Activated naive CD4-positive, alpha-beta T cell treated with anti-CD3 and anti-CD28 coated beads for 36 hours (primary cell): ENCODE data around the gene IL7R. TPM values are rescaled to one million over a fixed set of nuclear protein-coding genes. Genes with fewer than 3 reads are reported as not detected.

Experiments
- CTCF ChIA-PET: fragments of 350-600 bp; sonication (Branson Sonifier 250); formaldehyde crosslinking; loops from one replicate; lab custom pipeline; 2021; ENCODE audit warnings: antibody characterized with exemption; lab: Charles Lee
- DNase-seq: peaks from one replicate; pipeline ENCODE4 v3.0.0-alpha.2; 2020
- H3K27ac Mint-ChIP-seq: one replicate; pipeline ENCODE4 v1.8.0; 2021; ENCODE audit warnings: mild to moderate bottlenecking, mixed read lengths
- H3K27me3 Mint-ChIP-seq: one replicate; pipeline ENCODE4 v1.8.0; 2021; ENCODE audit warnings: low read depth, mixed read lengths
- H3K36me3 Mint-ChIP-seq: one replicate; pipeline ENCODE4 v1.8.0; 2021; ENCODE audit warnings: low read depth, mixed read lengths
- H3K4me1 Mint-ChIP-seq: one replicate; pipeline ENCODE4 v1.8.0; 2021; ENCODE audit warnings: low read depth, mixed read lengths
- H3K4me3 Mint-ChIP-seq: one replicate; pipeline ENCODE4 v1.8.0; 2021; ENCODE audit warnings: mild to moderate bottlenecking, moderate library complexity, mixed read lengths
- H3K9me3 Mint-ChIP-seq: one replicate; pipeline ENCODE4 v1.8.0; 2021; ENCODE audit warnings: mixed read lengths
- intact Hi-C: fragments of 100-400 bp; cut with micrococcal nuclease; formaldehyde crosslinking; loops from one replicate; pipeline ENCODE4 v1.15.1; 2023
- total RNA-seq, 2 experiments: library from RNA; stranded (reverse); gene quantifications; one replicate each; pipeline ENCODE4 v1.2.3, GENCODE V29; 2021

IL7R gene
- total RNA-seq, result 100 to 1,000 TPM; 144 to 147 TPM

GRCh38 chr5:35856765-35857351 is at the start of gene IL7R:
IL7R (plus strand) TSS chr5:35856891; CDS start chr5:35856978, 87 bp downstream.
- Mint-ChIP-seq H3K27ac (peak within 1 kb of the TSS; percentile 100), H3K9me3 (no peaks in the 10 kb centered on the region), H3K4me3 (peak within 1 kb of the TSS; percentile 91), H3K27me3 (no peaks in the 10 kb centered on the region), H3K4me1 (peaks cover 55% of the 10 kb centered on the region), H3K36me3 (peaks cover 85% of the 10 kb centered on the region)
- CTCF ChIA-PET, result interaction anchor here (1.2 to 14.8 kb wide), 8 partner anchors 20 to 76 kb away, joined by 3 to 163 read pairs (median 12); no protein-coding TSS in a partner anchor
- peak; percentile 50 for DNase-seq
- intact Hi-C loops, result loop anchor here (1.0 to 10.0 kb wide), 15 partner anchors 21 to 1018 kb away; partner anchors contain the start of genes DNAJC21, NADK2 and NIPBL

- no peak overlapping the region for H3K4me3 Mint-ChIP-seq
- peaks cover 4% of the 10 kb centered on the region for H3K36me3 Mint-ChIP-seq
- intact Hi-C loops, result loop anchor here (5.0 kb wide), 1 partner anchor 432 kb away; the partner anchor contains the start of gene NADK2
- DNase-seq, result no peak
- CTCF ChIA-PET, result interaction anchor here (0.6 to 6.0 kb wide), 4 partner anchors 12 to 30 kb away, joined by 3 to 58 read pairs (median 6); no protein-coding TSS in a partner anchor
- H3K27me3 Mint-ChIP-seq, result no peaks in the 10 kb centered on the region
- peaks cover 67% of the 10 kb centered on the region for H3K4me1 Mint-ChIP-seq
- H3K9me3 Mint-ChIP-seq, result no peaks in the 10 kb centered on the region
- peak overlapping the region; percentile 92 for H3K27ac Mint-ChIP-seq
Observed at GRCh38 chr5:35810601-35811000, 46.1 kb upstream of the IL7R start.

GRCh38 chr5:35811108-35811741 is 45.5 kb upstream of the IL7R start:
- Mint-ChIP-seq H3K36me3 (peaks cover 4% of the 10 kb centered on the region), H3K27ac (peak overlapping the region; percentile 92), H3K4me1 (peaks cover 61% of the 10 kb centered on the region), H3K4me3 (no peak overlapping the region), H3K27me3 (no peaks in the 10 kb centered on the region), H3K9me3 (no peaks in the 10 kb centered on the region)
- CTCF ChIA-PET, result interaction anchor here (0.6 to 6.0 kb wide), 10 partner anchors 11 to 601 kb away, joined by 3 to 58 read pairs (median 4); no protein-coding TSS in a partner anchor
- DNase-seq, result peak; percentile 55
- intact Hi-C loops, result loop anchor here (1.0 to 5.0 kb wide), 8 partner anchors 14 to 431 kb away; partner anchors contain the start of gene NADK2

GRCh38 chr5:35813521-35813920 is 43.2 kb upstream of the IL7R start:
- intact Hi-C loops, result loop anchor here (5.0 kb wide), 1 partner anchor 429 kb away; the partner anchor contains the start of gene NADK2
- no peaks in the 10 kb centered on the region for H3K9me3 Mint-ChIP-seq
- peaks cover 1% of the 10 kb centered on the region for H3K36me3 Mint-ChIP-seq
- CTCF ChIA-PET, result interaction anchor here (0.7 to 6.0 kb wide), 14 partner anchors 9 to 111 kb away, joined by 3 to 58 read pairs (median 6); partner anchors contain the start of gene IL7R
- peak overlapping the region; percentile 67 for H3K27ac Mint-ChIP-seq
- DNase-seq, result no peak
- no peak overlapping the region for H3K4me3 Mint-ChIP-seq
- H3K4me1 Mint-ChIP-seq, result peaks cover 43% of the 10 kb centered on the region
- no peaks in the 10 kb centered on the region for H3K27me3 Mint-ChIP-seq

- intact Hi-C loops, result loop anchor here (1.0 kb wide), 4 partner anchors 30 to 109 kb away; partner anchors contain the start of gene IL7R
- CTCF ChIA-PET, result interaction anchor here (0.7 to 1.2 kb wide), 4 partner anchors 16 to 39 kb away, joined by 3 to 5 read pairs (median 4); no protein-coding TSS in a partner anchor
Observed at GRCh38 chr5:35815089-35815936, 41.4 kb upstream of the IL7R start.

GRCh38 chr5:35816881-35817521 is 39.7 kb upstream of the IL7R start:
- Mint-ChIP-seq H3K36me3 (peaks cover 4% of the 10 kb centered on the region), H3K4me1 (peaks cover 47% of the 10 kb centered on the region), H3K27me3 (no peaks in the 10 kb centered on the region), H3K4me3 (no peak overlapping the region), H3K27ac (no peak overlapping the region), H3K9me3 (peaks cover 3% of the 10 kb centered on the region)
- no peak for DNase-seq
- intact Hi-C loops, result loop anchor here (1.0 kb wide), 1 partner anchor 15 kb away; no protein-coding TSS in a partner anchor
- CTCF ChIA-PET, result interaction anchor here (0.7 to 1.6 kb wide), 7 partner anchors 10 to 148 kb away, joined by 3 to 7 read pairs (median 3); no protein-coding TSS in a partner anchor

More at GRCh38 chr5:35815089-35815936, 41.4 kb upstream of the IL7R start:
- Mint-ChIP-seq H3K4me3 (no peak overlapping the region), H3K36me3 (peaks cover 1% of the 10 kb centered on the region), H3K27ac (no peak overlapping the region), H3K27me3 (no peaks in the 10 kb centered on the region), H3K4me1 (peaks cover 45% of the 10 kb centered on the region), H3K9me3 (no peaks in the 10 kb centered on the region)
- peak; percentile 76 for DNase-seq

GRCh38 chr5:35819026-35819425 is 37.7 kb upstream of the IL7R start:
- intact Hi-C loops, result no loop called here
- no peaks in the 10 kb centered on the region for H3K27me3 Mint-ChIP-seq
- peaks cover 60% of the 10 kb centered on the region for H3K4me1 Mint-ChIP-seq
- H3K9me3 Mint-ChIP-seq, result peaks cover 3% of the 10 kb centered on the region
- H3K4me3 Mint-ChIP-seq, result no peak overlapping the region
- CTCF ChIA-PET, result interaction anchor here (1.1 to 8.6 kb wide), 4 partner anchors 16 to 40 kb away, joined by 3 to 56 read pairs (median 4); no protein-coding TSS in a partner anchor
- no peak for DNase-seq
- H3K27ac Mint-ChIP-seq, result peak overlapping the region; percentile 62
- peaks cover 4% of the 10 kb centered on the region for H3K36me3 Mint-ChIP-seq

- Mint-ChIP-seq H3K27me3 (no peaks in the 10 kb centered on the region), H3K27ac (peak overlapping the region; percentile 95), H3K36me3 (peaks cover 4% of the 10 kb centered on the region), H3K9me3 (peaks cover 3% of the 10 kb centered on the region), H3K4me1 (peaks cover 60% of the 10 kb centered on the region), H3K4me3 (no peak overlapping the region)
- no peak for DNase-seq
- intact Hi-C loops, result no loop called here
- CTCF ChIA-PET, result interaction anchor here (1.0 to 8.6 kb wide), 11 partner anchors 8 to 106 kb away, joined by 3 to 58 read pairs (median 5); partner anchors contain the start of gene IL7R
Observed at GRCh38 chr5:35819668-35820067, 37.0 kb upstream of the IL7R start.

GRCh38 chr5:35820735-35821134 is 36.0 kb upstream of the IL7R start:
- intact Hi-C loops, result loop anchor here (1.0 kb wide), 3 partner anchors 26 to 37 kb away; no protein-coding TSS in a partner anchor
- Mint-ChIP-seq H3K4me1 (peaks cover 69% of the 10 kb centered on the region), H3K27me3 (no peaks in the 10 kb centered on the region), H3K9me3 (peaks cover 3% of the 10 kb centered on the region), H3K36me3 (peaks cover 6% of the 10 kb centered on the region), H3K27ac (peak overlapping the region; percentile 95), H3K4me3 (no peak overlapping the region)
- DNase-seq, result no peak
- CTCF ChIA-PET, result interaction anchor here (0.8 to 8.6 kb wide), 13 partner anchors 9 to 105 kb away, joined by 3 to 58 read pairs (median 7); partner anchors contain the start of gene IL7R

- H3K4me3 Mint-ChIP-seq, result no peak overlapping the region
Observed at GRCh38 chr5:35821513-35821912, 35.2 kb upstream of the IL7R start.

More at GRCh38 chr5:35821513-35821912, 35.2 kb upstream of the IL7R start:
- intact Hi-C loops, result loop anchor here (1.0 kb wide), 3 partner anchors 27 to 36 kb away; no protein-coding TSS in a partner anchor
- peak; percentile 61 for DNase-seq
- Mint-ChIP-seq H3K27ac (peak overlapping the region; percentile 95), H3K36me3 (peaks cover 6% of the 10 kb centered on the region), H3K9me3 (peaks cover 3% of the 10 kb centered on the region), H3K27me3 (no peaks in the 10 kb centered on the region), H3K4me1 (peaks cover 77% of the 10 kb centered on the region)
- CTCF ChIA-PET, result interaction anchor here (0.8 to 8.6 kb wide), 16 partner anchors 9 to 170 kb away, joined by 3 to 58 read pairs (median 6); partner anchors contain the start of gene IL7R
